Left renal pelvis (tissue), 4 donors: ENCODE measurements around the gene NIN. TPM values are rescaled to one million over a fixed set of nuclear protein-coding genes. Genes with fewer than 3 reads are reported as not detected.
"Not testable (repeated sequence)": the region's sequence is repeated elsewhere in the genome, so short reads cannot be mapped to it uniquely, and the experiment has no call there.

Source experiments
- DNase-seq, 4 donors: peaks; one replicate each; pipeline ENCODE4 v3.0.0-alpha.2; 2013; ENCODE audit warnings: low read depth in 4 of 4, low spot score in 3 of 4
- polyA plus RNA-seq, 4 donors: library from polyadenylated mRNA; unstranded; fragments of 120-200 nt; gene quantifications; one replicate each; pipeline ENCODE4 v1.2.1, GENCODE V29; 2013; ENCODE audit not compliant: insufficient read length in 4 of 4

NIN gene
- polyA plus RNA-seq, 4 donors = 21.5 to 35.8 (median 34.1) TPM

GRCh38 chr14:50733494-50733893 is 97.5 kb downstream of the NIN start:
- DNase-seq = no peak

- DNase-seq = no peak
These were observed 102.1 kb downstream of the NIN start for GRCh38 chr14:50728836-50729235.

GRCh38 chr14:50726372-50727107 is 104.4 kb downstream of the NIN start:
- DNase-seq = no peak

GRCh38 chr14:50725761-50726160 is 105.2 kb downstream of the NIN start:
- DNase-seq = no peak

- DNase-seq = no peak
These were observed 110.8 kb downstream of the NIN start for GRCh38 chr14:50719911-50720759.

DNA sequence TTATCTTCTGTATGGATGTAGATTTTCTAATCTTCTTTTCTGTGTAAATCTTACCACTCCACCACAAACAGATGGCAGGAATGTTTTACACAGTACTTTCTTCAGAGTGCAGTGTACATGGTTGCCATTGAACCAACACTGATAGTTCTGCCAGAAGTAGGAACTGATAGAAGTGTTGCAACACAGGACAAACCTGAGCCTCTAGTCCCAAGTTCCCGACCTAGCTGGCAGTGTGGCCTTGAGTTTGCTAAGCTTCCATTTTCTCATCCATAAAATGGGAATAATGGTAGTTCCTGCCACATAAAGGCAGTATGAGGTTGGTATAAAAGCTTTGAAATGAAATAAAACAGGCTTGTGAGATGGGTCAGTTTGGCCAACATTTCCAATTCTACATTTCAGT is 112.0 kb downstream of the NIN start:
- DNase-seq = no peak

- no peak for DNase-seq
These were observed 113.2 kb downstream of the NIN start for GRCh38 chr14:50717811-50718210.

DNA sequence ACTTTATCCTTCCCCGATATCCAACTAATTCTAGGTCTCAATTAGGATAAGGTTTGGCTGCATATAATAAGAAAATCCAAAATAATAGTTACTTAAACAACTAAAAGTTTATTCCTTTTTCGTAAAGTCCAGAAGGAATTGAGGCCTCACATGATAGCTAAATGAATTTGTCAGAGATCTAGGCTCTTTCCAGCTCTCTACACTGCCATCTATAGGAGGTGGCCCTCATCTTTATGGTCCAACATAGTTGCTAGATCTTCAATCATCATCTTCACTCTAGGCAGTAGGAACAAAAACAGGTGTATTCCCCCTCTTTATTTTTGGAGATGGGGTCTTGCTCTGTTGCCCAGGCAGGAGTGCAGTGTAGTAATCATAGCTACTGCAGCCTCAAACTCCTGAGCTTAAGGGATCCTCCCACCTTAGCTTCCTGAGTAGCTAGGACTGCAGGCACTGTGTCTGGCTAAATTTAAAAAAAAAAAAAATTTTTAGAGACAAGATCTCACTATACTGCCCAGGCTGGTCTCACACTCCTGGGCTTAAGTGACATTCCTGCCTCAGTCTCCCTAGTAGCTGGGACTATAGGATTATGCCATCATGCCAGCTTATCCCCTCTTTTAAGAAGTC is 116.4 kb downstream of the NIN start:
- no peak for DNase-seq

DNA sequence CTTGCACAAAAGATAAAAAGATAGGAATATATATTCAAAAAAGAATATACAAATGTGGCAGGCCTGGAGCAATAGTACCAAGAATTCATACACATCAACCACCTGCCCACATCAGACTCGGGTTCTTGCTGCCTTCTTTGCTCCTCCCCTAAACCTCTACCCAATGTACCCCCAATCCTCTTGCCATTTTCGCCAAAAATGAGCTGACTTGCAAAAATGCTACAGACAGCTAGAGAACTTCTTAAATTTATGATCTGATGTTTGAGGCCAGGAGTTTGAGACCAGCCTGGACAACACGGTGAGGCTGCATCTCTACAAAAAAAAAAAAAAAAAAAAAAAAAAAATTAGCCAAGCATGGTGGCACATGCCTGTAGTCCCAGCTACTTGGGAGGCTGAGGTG is 119.9 kb downstream of the NIN start:
- DNase-seq = no peak

GRCh38 chr14:50705026-50705593 is 125.9 kb downstream of the NIN start:
- no peak for DNase-seq

DNA sequence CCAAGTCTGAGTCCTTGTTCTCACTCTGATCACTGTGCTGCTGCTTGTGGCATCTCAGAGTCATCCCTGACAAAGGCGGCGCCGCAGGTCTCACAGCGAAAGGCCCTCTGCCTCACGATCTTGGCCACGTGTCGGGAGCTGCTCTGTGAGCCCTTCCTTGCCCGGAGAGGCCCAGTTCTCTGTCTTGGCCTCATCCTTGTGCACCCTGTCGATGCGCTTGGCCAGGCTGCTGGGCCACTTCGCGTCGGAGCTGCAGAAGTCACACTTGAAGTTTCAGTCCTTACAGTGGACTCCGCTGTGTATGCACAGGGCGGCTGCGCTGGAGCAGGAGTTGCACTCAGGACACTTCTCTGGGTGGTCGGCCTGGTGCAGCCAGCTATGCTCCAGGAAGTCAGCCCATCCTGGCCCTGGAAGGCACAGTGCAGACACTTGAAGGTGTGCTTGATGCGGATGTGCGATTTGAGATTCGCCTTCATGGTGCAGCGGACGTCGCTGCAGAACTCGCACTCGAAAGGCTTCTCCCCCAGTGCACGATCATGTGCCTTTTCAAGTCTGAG is 126.4 kb downstream of the NIN start:
- DNase-seq = no peak

GRCh38 chr14:50697659-50698290 is 133.2 kb downstream of the NIN start:
- DNase-seq = no peak

- not testable (repeated sequence) for DNase-seq
These were observed 136.7 kb downstream of the NIN start for GRCh38 chr14:50694260-50694659.

DNA sequence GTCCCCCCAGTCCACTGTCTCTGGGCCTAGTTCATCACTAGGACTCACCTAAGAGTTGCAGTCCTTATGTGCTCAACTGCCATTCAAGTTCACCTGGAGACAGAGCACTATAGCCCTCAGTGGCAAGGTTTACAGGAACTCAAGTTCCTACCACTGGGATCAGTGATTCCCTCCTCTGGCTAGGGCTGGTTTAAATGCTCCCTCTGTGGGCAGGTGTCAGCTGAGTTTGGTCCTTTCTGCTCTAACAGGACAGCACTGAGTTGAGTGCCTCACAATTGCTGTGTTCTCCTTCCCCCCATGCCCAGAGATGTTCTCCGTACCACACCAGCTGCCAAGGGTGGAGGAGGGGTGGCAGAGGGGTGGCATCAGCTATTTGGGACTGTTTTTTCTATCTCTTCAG is 142.1 kb downstream of the NIN start:
- no peak for DNase-seq

- DNase-seq = no peak
These were observed 151.3 kb downstream of the NIN start for GRCh38 chr14:50679674-50680073.

DNA sequence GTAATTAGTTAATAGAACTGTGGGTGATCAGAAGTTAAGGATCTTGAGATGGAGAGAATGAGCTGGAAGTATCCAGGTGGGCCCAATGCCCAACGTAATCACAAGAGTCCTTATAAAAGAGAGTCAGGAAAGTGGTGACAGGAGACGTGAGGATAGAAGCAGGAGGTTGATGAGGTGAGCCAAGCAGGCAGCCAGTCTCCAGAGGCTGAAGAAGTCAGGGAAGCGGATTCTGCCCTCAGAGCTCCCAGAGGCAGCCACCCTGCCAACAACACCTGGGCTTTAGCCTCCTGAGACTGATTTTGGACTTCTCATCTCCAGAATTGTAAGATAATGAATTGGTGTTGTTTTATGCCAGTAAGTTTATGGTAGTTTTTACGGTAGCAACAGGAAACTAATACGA is 152.8 kb downstream of the NIN start:
- no peak for DNase-seq

DNA sequence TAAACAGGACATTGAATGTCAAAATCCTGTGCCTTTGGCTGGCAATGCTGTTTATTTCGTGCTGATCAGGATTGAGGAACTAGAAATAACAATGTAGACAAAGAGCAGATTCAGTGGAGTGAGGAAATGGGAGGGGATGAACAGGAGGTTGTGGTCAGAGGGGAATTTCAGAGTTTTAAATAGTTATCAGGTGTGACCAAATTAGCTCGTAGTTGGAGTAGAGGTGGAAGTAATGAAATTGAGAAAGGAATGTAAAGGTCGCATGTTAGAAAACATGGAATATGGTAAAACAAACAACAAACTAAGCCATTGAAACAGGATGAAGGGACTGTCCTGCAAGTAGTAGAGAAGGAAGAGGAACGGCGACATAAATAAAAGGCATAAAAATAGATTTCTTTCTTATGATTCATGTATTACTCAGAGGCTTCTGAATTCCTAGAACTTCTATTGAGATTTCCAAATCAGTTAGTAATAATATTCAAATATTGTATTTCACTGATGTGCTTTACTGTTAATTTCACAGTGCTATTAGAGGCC is 153.4 kb downstream of the NIN start:
- no peak for DNase-seq

DNA sequence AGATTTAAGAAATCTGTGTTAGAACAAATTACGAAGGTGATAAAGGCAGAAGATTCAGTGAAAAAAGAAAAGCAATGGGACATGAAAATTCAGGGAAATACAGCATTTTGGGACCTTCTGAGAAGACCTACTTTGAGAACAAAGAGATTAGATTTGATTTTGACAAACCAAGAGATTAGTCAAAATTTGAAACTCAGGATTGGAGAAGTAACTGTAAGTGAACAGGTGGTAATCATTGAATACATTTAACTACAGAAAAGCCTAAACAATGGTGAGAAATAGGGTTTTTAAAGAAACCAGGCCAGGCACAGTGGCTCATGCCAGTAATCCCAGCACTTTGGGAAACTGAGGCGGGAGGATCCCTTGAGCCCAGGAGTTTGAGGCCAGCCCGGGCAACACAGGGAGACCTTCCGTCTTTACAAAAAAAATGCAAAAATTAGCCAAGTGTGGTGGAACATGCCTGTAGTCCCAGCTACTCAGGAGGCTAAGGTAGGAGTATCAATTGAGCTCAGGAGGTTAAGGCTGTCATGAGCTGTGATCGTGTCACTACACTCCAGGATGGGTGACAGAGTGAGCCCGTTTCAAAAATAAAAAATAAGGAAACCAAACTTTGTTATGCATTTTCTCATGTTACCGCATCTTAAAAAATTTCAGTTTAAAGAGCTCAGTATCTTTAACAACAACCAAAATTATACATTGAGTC is 154.0 kb downstream of the NIN start:
- no peak for DNase-seq

DNA sequence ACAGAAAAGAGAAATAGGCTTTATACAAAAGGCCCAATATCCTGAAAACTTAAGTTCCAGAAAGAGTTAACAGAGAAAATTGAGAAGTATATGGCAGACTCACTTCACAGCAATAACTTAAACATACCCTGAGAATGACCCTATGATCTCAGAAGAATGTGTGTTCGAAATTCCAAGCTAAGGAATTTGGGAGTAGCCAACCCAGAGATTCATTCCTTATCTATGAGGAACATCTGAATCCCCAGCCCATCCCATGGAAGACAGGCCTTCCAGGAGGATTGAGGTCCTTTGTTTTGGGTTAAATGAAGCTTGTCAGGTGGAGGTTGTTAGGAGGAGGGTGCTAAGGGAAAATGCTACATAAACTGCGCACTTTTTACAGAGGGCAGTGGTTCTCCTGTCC is 155.4 kb downstream of the NIN start:
- no peak for DNase-seq

DNA sequence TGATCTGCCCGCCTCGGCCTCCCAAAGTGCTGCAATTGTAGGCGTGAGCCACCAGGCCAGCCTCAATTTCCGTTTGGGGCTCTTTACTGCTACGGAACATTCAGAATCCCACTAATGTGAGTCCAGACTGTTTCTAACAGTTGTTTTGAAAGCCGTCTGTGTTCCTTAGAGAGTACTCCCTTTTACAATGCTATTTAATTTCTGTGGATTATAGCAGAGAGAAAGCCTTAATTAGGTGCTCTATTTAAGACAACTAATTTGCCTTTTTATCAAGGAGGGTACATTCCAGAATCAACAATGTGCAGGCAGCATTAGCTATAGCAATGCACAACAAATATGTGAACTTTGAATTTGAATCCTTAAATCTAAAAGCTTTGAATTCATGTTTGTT is 160.1 kb downstream of the NIN start:
- no peak for DNase-seq
